Neutrophil (primary cell): ENCODE results near the gene SLC26A2.

ENCODE experiments used
- H3K27ac ChIP-seq: fragments of 200-600 bp; sonication (generic); 2 replicates; pipeline ENCODE4 v1.5.1; 2016; ENCODE audit warnings: mild to moderate bottlenecking, moderate library complexity
- H3K27me3 ChIP-seq: fragments of 200-600 bp; sonication (generic); 2 replicates; pipeline ENCODE4 v1.6.0; 2016; ENCODE audit warnings: mild to moderate bottlenecking
- H3K36me3 ChIP-seq: fragments of 200-600 bp; sonication (generic); 2 replicates; pipeline ENCODE4 v1.5.1; 2017
- H3K4me1 ChIP-seq, 2 experiments: fragments of 200-600 bp in 1 of 2; sonication (generic) in 1 of 2; 1 replicate in 1 of 2; 2 replicates in 1 of 2; pipeline versions ENCODE4 v1.5.1 to v1.6.1; 2013 to 2016; ENCODE audit warnings: low read depth in 1 of 2, low read length in 1 of 2, mild to moderate bottlenecking in 1 of 2, moderate library complexity in 1 of 2; ENCODE audit not compliant: control insufficient read depth in 1 of 2, insufficient read depth in 1 of 2
- H3K4me3 ChIP-seq, 2 experiments: fragments of 200-600 bp in 1 of 2; sonication (generic) in 1 of 2; 1 replicate in 1 of 2; 2 replicates in 1 of 2; pipeline ENCODE4 v1.5.1; 2013 to 2016; ENCODE audit warnings: low read depth in 1 of 2, low read length in 1 of 2, mild to moderate bottlenecking in 1 of 2, moderate library complexity in 1 of 2
- H3K9me3 ChIP-seq: fragments of 200-600 bp; sonication (generic); 2 replicates; pipeline ENCODE4 v1.5.1; 2016
- CTCF ChIP-seq: fragments of 200-600 bp; sonication (generic); IDR thresholded peaks from 2 replicates; pipeline ENCODE4 v1.5.1; 2016; ENCODE audit warnings: antibody characterized with exemption

The SLC26A2 gene

GRCh38 chr5:149982505-149982904, 21.9 kb downstream of the SLC26A2 start:
- Histone ChIP-seq H3K27me3 (no peaks in the 10 kb centered on the region), H3K27ac (no peak overlapping the region), H3K4me1 (no peaks in the 10 kb centered on the region), H3K36me3 (peaks cover 29% of the 10 kb centered on the region), H3K9me3 (no peaks in the 10 kb centered on the region), H3K4me3 (no peak overlapping the region)
- no peak for TF ChIP-seq CTCF

GRCh38 chr5:149988126-149988525, 27.6 kb downstream of the SLC26A2 start:
- Histone ChIP-seq H3K36me3 (no peaks in the 10 kb centered on the region), H3K4me3 (no peak overlapping the region), H3K27ac (no peak overlapping the region), H3K27me3 (no peaks in the 10 kb centered on the region), H3K9me3 (no peaks in the 10 kb centered on the region), H3K4me1 (no peaks in the 10 kb centered on the region)
- TF ChIP-seq CTCF, result no peak

GRCh38 chr5:149990518-149991376, 30.2 kb downstream of the SLC26A2 start:
- Histone ChIP-seq H3K36me3 (peaks cover 5% of the 10 kb centered on the region), H3K27ac (no peak overlapping the region), H3K27me3 (no peaks in the 10 kb centered on the region), H3K4me1 (no peaks in the 10 kb centered on the region), H3K4me3 (no peak overlapping the region), H3K9me3 (no peaks in the 10 kb centered on the region)
- peak; percentile 83 for TF ChIP-seq CTCF

GRCh38 chr5:149993471-149993870, 32.9 kb downstream of the SLC26A2 start:
- no peak for TF ChIP-seq CTCF
- H3K4me3 ChIP-seq, result no peak overlapping the region
- no peaks in the 10 kb centered on the region for H3K27me3 ChIP-seq
- H3K9me3 ChIP-seq, result no peaks in the 10 kb centered on the region
- H3K4me1 ChIP-seq, result no peaks in the 10 kb centered on the region
- H3K36me3 ChIP-seq, result peaks cover 5% of the 10 kb centered on the region
- H3K27ac ChIP-seq, result no peak overlapping the region

- TF ChIP-seq CTCF, result no peak
- Histone ChIP-seq H3K4me3 (no peak overlapping the region), H3K36me3 (peaks cover 5% of the 10 kb centered on the region)
Measured at GRCh38 chr5:149995385-149996204, 35.0 kb downstream of the SLC26A2 start.

More at GRCh38 chr5:149995385-149996204, 35.0 kb downstream of the SLC26A2 start:
- Histone ChIP-seq H3K4me1 (peaks cover 0 to 4% of the 10 kb centered on the region in 2 experiments), H3K27ac (no peak overlapping the region), H3K9me3 (no peaks in the 10 kb centered on the region), H3K27me3 (no peaks in the 10 kb centered on the region)
